NCI-H1930 (cell line): Measurements from ENCODE around the gene CATSPERZ.
"Not testable (repeated sequence)": the region's sequence is repeated elsewhere in the genome, so short reads cannot be mapped to it uniquely, and the experiment has no call there.

ENCODE experiments used
- DNase-seq, 2 experiments: peaks; one replicate each; lab custom pipeline; 2025; lab: John Stamatoyannopoulos, UW

Gene CATSPERZ

GRCh38 chr11:64321026-64321425, 20.9 kb downstream of the CATSPERZ start:
- DNase-seq = no peak

GRCh38 chr11:64321533-64321932, 21.4 kb downstream of the CATSPERZ start:
- DNase-seq = no peak

GRCh38 chr11:64322925-64323260, 22.7 kb downstream of the CATSPERZ start:
- no peak for DNase-seq

GRCh38 chr11:64323373-64323772, 23.2 kb downstream of the CATSPERZ start:
- DNase-seq = no peak

- DNase-seq = not testable (repeated sequence)
Measured at GRCh38 chr11:64323984-64324383, 23.8 kb downstream of the CATSPERZ start.

GRCh38 chr11:64324692-64325469, 24.7 kb downstream of the CATSPERZ start:
- DNase-seq = no peak

GRCh38 chr11:64327375-64327774, 27.2 kb downstream of the CATSPERZ start:
- no peak for DNase-seq

- no peak for DNase-seq
Measured at GRCh38 chr11:64327993-64328392, 27.8 kb downstream of the CATSPERZ start.

- DNase-seq = no peak
Measured at GRCh38 chr11:64330888-64331287, 30.7 kb downstream of the CATSPERZ start.

GRCh38 chr11:64331569-64332371, 31.6 kb downstream of the CATSPERZ start:
- DNase-seq = no peak

- DNase-seq = no peak
Measured at GRCh38 chr11:64333556-64333955, 33.4 kb downstream of the CATSPERZ start.

GRCh38 chr11:64334764-64335735, 34.9 kb downstream of the CATSPERZ start:
- peak in 1 of 2 experiments; percentile 35 for DNase-seq

GRCh38 chr11:64337538-64338249, 37.5 kb downstream of the CATSPERZ start:
- DNase-seq = no peak

- DNase-seq = no peak
Measured at GRCh38 chr11:64338716-64339115, 38.6 kb downstream of the CATSPERZ start.

- DNase-seq = no peak
Measured at GRCh38 chr11:64339286-64339685, 39.1 kb downstream of the CATSPERZ start.

- DNase-seq = no peak
Measured at GRCh38 chr11:64339754-64340408, 39.7 kb downstream of the CATSPERZ start, which contains the start of gene CCDC88B. TSS of gene CCDC88B (plus strand) at chr11:64340204. CDS start at chr11:64340267, 63 bp downstream.

- DNase-seq = no peak
Measured at GRCh38 chr11:64340671-64341335, 40.6 kb downstream of the CATSPERZ start.

GRCh38 chr11:64341429-64341828, 41.3 kb downstream of the CATSPERZ start:
- DNase-seq = no peak

- DNase-seq = no peak
Measured at GRCh38 chr11:64341851-64342791, 42.0 kb downstream of the CATSPERZ start.
